ENCODE measurements around the gene LMCD1.

Gene LMCD1

GRCh38 chr3:8537440-8537839, 35.8 kb downstream of the LMCD1 start:
- Histone ChIP-seq H3K79me2 (ENCODE audit: insufficient read depth, low read length) (no peaks in the 10 kb centered on the region), H3K27ac (ENCODE audit: low read length) (no peak overlapping the region), H3K27me3 (ENCODE audit: insufficient read depth, low read length, poor library complexity) (peaks cover 6% of the 10 kb centered on the region), H3K9me3 (ENCODE audit: insufficient read depth, low read length, severe bottlenecking) (no peaks in the 10 kb centered on the region), H4K20me1 (ENCODE audit: insufficient read depth, low read length) (no peaks in the 10 kb centered on the region), H3K9ac (ENCODE audit: low read depth, low read length) (no peak overlapping the region), H2AFZ (ENCODE audit: low read depth, low read length) (no peak overlapping the region), H3K36me3 (ENCODE audit: insufficient read depth, low read length) (no peaks in the 10 kb centered on the region), H3K4me1 (ENCODE audit: insufficient read depth, low read length) (no peaks in the 10 kb centered on the region), H3K4me2 (ENCODE audit: insufficient read depth, low read length) (no peak overlapping the region), H3K4me3 (ENCODE audit: low read depth in 1 of 2, low read length in 2 of 2) (no peak overlapping the region)
- no peak for ATAC-seq (ENCODE audit: insufficient read depth, low read depth)
- TF ChIP-seq EZH2 (IDR thresholded peaks at IDR 0.05; ENCODE audit: borderline replicate concordance, low read depth, low read length, severe bottlenecking) (no peak), CTCF (IDR thresholded peaks at IDR 0.05; ENCODE audit: borderline replicate concordance, extremely low read depth, low read length, poor library complexity, severe bottlenecking) (no peak)
- no peak for DNase-seq

GRCh38 chr3:8538223-8538622, 36.6 kb downstream of the LMCD1 start:
- Histone ChIP-seq H3K9ac (ENCODE audit: low read depth, low read length) (no peak overlapping the region), H3K4me1 (ENCODE audit: insufficient read depth, low read length) (no peaks in the 10 kb centered on the region), H3K79me2 (ENCODE audit: insufficient read depth, low read length) (no peaks in the 10 kb centered on the region), H3K27me3 (ENCODE audit: insufficient read depth, low read length, poor library complexity) (no peaks in the 10 kb centered on the region), H3K36me3 (ENCODE audit: insufficient read depth, low read length) (no peaks in the 10 kb centered on the region), H2AFZ (ENCODE audit: low read depth, low read length) (no peak overlapping the region), H3K27ac (ENCODE audit: low read length) (no peak overlapping the region), H3K9me3 (ENCODE audit: insufficient read depth, low read length, severe bottlenecking) (no peaks in the 10 kb centered on the region), H3K4me2 (ENCODE audit: insufficient read depth, low read length) (no peak overlapping the region), H4K20me1 (ENCODE audit: insufficient read depth, low read length) (no peaks in the 10 kb centered on the region), H3K4me3 (ENCODE audit: low read depth in 1 of 2, low read length in 2 of 2) (no peak overlapping the region)
- ATAC-seq (ENCODE audit: insufficient read depth, low read depth): no peak
- no peak for DNase-seq
- TF ChIP-seq CTCF (IDR thresholded peaks at IDR 0.05; ENCODE audit: borderline replicate concordance, extremely low read depth, low read length, poor library complexity, severe bottlenecking) (no peak), EZH2 (IDR thresholded peaks at IDR 0.05; ENCODE audit: borderline replicate concordance, low read depth, low read length, severe bottlenecking) (no peak)

GRCh38 chr3:8538913-8539312, 37.3 kb downstream of the LMCD1 start:
- no peak overlapping the region for H3K9ac ChIP-seq (ENCODE audit: low read depth, low read length)
- DNase-seq (no peak), ATAC-seq (ENCODE audit: insufficient read depth, low read depth) (no peak)
- no peaks in the 10 kb centered on the region for H3K79me2 ChIP-seq (ENCODE audit: insufficient read depth, low read length)
- H4K20me1 ChIP-seq (ENCODE audit: insufficient read depth, low read length): no peaks in the 10 kb centered on the region
- TF ChIP-seq EZH2 (IDR thresholded peaks at IDR 0.05; ENCODE audit: borderline replicate concordance, low read depth, low read length, severe bottlenecking): no peak
- H3K4me1 ChIP-seq (ENCODE audit: insufficient read depth, low read length): no peaks in the 10 kb centered on the region
- H3K27ac ChIP-seq (ENCODE audit: low read length): no peak overlapping the region
- H3K4me3 ChIP-seq (ENCODE audit: low read depth in 1 of 2, low read length in 2 of 2): no peak overlapping the region
- H3K4me2 ChIP-seq (ENCODE audit: insufficient read depth, low read length): no peak overlapping the region
- no peaks in the 10 kb centered on the region for H3K9me3 ChIP-seq (ENCODE audit: insufficient read depth, low read length, severe bottlenecking)
- H3K36me3 ChIP-seq (ENCODE audit: insufficient read depth, low read length): no peaks in the 10 kb centered on the region
- no peaks in the 10 kb centered on the region for H3K27me3 ChIP-seq (ENCODE audit: insufficient read depth, low read length, poor library complexity)
- no peak overlapping the region for H2AFZ ChIP-seq (ENCODE audit: low read depth, low read length)

GRCh38 chr3:8539419-8539818, 37.8 kb downstream of the LMCD1 start:
- ATAC-seq (ENCODE audit: insufficient read depth, low read depth) (no peak), DNase-seq (no peak)
- no peaks in the 10 kb centered on the region for H3K4me1 ChIP-seq (ENCODE audit: insufficient read depth, low read length)
- H3K79me2 ChIP-seq (ENCODE audit: insufficient read depth, low read length): no peaks in the 10 kb centered on the region
- H3K36me3 ChIP-seq (ENCODE audit: insufficient read depth, low read length): no peaks in the 10 kb centered on the region
- no peaks in the 10 kb centered on the region for H3K9me3 ChIP-seq (ENCODE audit: insufficient read depth, low read length, severe bottlenecking)
- no peak overlapping the region for H3K4me2 ChIP-seq (ENCODE audit: insufficient read depth, low read length)
- no peaks in the 10 kb centered on the region for H4K20me1 ChIP-seq (ENCODE audit: insufficient read depth, low read length)
- no peak for TF ChIP-seq EZH2 (IDR thresholded peaks at IDR 0.05; ENCODE audit: borderline replicate concordance, low read depth, low read length, severe bottlenecking)
- TF ChIP-seq CTCF (IDR thresholded peaks at IDR 0.05; ENCODE audit: borderline replicate concordance, extremely low read depth, low read length, poor library complexity, severe bottlenecking): no peak
- H2AFZ ChIP-seq (ENCODE audit: low read depth, low read length): no peak overlapping the region
- H3K27me3 ChIP-seq (ENCODE audit: insufficient read depth, low read length, poor library complexity): no peaks in the 10 kb centered on the region
- no peak overlapping the region for H3K27ac ChIP-seq (ENCODE audit: low read length)
- no peak overlapping the region for H3K4me3 ChIP-seq (ENCODE audit: low read depth in 1 of 2, low read length in 2 of 2)
- H3K9ac ChIP-seq (ENCODE audit: low read depth, low read length): no peak overlapping the region
